HG02571 (cell line): ENCODE results near the gene INPP5F.
"Not testable (repeated sequence)": the region's sequence is repeated elsewhere in the genome, so short reads cannot be mapped to it uniquely, and the experiment has no call there.

ENCODE experiments used
- ATAC-seq: cut with Tn5 transposase; IDR thresholded peaks from one replicate; pipeline ENCODE4 v1.9.1; 2021; ENCODE audit warnings: mild to moderate bottlenecking, moderate library complexity; ENCODE audit not compliant: unreplicated experiment

The INPP5F gene

DNA sequence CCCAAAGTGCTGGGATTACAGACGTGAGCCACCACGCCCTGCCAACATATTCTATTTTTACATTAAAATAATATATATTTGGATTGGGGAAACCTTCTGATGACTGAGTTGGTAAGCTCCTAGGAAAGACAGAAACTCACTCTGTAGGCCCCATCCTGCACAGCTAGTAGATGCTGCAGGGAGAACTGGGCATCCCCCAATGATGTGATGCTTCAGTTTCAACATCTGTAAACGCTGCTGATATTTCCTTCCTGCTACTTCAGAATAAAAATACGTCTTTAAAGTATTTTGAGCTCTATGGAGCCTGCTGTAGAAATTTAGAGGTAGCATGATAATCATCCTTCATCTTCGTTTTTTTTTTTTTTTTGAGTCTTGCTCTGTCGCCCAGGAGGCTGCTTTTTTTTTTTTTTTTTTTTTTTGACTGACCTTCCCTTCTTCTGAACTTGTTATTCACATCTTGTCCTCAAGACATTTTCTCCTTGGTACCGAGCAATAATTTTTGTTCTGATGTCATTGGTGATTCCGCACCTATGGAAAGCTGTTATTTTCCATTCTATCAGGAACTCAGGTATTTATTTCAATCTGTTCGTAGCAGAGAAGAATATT lies 21.8 kb upstream of the INPP5F start:
- no peak for ATAC-seq

DNA sequence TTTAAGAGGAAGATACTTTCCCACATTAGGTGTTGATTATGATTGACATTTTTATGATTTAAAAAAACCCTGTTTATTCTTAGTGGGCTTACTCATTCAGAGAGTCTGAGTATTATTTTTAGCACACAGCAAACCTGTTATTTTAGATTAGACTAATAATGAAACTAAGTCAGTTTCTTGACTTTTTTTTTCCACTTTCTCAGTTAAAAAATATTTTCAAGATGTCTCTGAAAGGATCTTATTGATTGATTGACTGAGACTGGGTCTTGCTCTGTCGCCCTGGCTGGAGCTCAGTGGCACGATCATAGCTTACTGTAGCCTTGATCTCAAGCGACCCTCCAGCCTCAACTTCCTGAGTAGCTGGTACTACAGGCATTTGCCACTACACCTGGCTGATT lies 20.4 kb upstream of the INPP5F start:
- peak; percentile 48 for ATAC-seq

DNA sequence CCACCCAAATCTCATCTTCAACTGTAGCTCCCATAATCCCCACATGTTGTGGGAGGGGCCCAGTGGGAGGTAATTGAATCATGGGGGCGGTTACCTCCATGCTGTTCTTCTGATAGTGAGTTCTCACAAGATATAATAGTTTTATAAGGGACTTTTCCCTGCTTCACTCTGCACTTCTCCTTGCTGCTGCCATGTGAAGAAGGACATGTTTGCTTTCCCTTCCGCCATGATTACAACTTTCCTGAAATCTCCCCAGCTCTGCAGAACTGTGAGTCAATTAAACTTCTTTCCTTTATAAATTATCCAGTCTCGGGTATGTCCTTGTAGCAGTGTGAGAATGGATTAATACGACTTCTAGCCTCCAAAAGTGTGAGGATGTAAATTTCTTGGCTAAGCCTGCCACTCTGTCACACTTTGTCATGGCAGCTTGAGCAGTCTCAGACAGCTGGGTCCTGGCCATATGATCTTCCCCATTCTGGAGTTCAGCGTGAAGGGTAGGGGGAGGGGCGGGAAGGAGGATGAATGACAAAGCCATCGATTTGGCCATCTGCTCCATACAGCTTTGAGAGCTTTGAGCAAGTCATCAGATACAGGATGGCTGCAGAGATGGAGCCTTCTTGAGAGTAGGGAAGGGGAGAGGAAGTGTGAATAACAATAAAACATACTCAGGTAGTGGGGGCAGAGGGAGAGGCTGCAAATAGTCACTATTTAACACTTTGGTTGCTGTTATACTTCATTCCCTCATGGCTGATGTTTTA lies 19.1 kb upstream of the INPP5F start:
- ATAC-seq, result no peak

DNA sequence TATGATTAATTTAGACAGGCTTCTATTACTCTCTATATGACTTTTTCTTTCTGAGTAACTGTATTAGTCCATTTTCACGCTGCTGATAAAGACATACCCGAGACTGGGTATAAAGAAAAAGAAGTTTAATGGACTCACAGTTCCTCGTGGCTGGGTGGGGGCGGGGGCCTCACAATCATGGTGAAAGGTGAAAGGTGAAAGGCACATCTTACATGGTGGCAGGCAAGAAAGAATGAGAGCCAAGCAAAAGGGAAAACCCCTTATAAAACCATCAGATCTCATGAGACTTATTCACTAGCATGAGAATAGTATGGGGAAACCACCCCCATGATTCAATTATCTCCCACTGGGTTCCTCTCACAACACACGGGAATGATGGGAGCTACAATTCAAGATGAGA lies 18.5 kb upstream of the INPP5F start:
- ATAC-seq, result not testable (repeated sequence)

DNA sequence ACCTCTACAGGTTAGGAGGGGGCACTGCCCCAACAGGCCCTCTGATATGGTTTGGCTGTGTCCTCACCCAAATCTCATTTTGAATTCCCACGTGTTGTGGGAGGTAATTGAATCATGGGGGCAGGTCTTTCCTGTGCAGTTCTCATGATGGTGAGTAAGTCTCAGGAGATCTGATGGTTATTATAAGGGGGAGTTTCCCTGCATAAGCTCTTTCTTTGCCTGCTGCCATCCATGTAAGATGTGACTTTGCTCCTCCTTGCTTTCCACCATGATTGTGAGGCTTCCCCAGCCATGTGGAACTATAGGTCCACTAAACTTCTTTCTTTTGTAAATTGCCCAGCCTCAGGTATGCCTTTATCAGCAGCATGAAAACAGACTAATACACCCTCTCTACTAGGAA lies 14.9 kb upstream of the INPP5F start:
- ATAC-seq, result not testable (repeated sequence)

DNA sequence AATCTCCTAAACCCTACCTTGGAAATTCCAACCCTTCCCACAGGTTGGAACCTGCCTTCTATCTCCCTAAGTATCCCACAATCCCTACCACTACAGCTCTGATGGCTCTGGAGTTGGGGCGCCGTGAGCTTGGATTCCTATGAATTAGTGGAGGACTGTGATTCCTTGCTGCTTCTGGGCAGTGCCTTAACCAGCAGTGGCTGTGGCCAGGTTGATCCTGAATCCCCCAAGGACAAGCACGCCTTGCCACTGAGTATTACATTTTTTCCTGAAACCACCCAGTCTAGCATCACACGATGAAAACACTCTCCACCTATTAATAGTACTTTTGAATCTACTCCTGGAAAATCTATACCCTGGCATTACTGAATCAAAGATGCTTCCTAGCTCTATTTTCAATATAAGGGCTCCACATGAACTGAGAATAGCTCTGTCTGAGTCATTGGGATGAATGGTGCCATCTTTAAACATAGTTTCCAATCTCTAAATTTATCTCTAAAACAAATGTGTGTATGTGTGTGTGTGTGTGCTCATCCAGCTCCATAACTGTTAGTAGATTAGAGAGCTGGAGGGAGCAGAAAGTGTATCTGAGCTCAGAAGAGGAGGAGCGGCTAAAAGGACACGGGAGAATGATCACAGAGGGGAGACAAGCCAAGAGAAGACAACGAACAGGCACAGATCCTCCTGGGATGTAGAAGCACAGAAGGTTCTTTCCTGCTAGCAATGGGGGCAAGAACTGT lies 11.9 kb upstream of the INPP5F start:
- ATAC-seq, result no peak

DNA sequence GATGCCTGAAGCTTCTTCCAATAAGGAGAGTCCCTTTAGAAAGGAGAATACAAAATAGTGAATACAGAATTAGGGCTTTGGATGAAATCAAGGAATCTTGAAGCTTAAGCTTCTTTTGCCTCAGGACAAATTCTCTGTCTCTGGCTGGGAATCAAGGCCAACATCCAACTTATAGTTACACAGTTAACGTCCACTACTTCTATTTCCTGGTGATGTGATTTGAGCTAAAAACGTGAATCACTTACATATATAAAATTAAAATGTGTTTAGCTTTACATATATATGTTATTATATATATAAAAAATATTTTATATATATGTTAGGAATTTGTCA lies 11.4 kb upstream of the INPP5F start:
- no peak for ATAC-seq

DNA sequence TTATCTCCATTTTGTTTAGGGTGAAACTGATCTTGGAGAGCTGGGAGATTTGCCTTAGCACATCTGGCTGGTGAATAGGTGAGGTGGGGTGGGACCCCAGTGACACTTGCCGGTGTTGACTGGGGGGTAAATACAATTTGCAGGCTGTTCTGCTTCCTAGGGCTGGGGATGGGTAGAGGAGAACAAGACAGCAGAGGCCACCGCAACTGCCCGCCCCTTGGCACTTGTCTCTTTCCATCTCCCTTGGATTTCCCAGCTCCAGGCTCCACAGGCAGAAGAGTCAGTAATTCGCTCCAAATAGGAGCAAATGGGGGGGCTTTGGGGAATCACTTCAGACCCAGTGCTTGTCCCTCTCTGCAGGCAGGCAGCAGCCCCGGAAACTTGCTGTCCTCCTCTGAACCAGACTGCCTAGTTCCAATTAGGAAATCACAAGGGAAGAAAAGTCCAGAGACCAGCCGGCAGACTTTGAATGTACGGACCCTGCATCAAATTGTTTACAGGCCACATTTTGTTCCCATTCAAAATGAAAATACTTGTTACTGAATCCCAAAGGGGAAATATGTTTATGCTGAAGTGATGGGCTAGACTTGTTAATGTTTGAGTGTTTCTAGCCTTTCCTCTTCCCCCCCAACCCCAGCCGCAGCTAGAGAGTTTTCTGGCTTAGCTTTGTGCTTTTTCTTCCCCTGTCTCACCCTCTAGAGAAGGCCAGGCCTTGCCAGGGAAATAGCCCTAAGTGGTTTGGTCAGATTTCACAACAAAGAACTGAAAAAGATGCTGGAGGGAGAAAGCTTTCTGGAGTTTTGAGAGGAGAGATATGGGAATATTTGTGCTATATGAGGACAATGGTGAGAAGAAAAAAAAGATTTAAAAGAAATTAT lies 10.0 kb upstream of the INPP5F start:
- ATAC-seq, result no peak

DNA sequence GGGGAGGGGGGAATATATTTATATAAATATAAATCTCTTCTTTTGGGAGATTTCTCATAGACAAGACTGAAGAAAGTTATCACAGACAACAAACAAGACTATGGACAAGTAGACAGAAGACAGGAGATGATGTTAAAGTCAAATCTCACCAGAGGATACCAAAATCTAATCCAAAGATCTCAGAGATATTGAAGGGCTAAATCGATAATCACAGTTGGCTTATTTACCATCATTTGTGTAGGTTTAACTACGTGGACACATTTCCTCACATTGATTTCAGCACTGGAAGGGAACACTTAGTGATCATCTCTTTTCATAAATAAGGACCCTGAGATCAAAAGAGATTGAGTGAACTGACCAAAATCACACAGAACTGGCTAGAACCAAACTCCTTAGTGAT lies 2.7 kb upstream of the INPP5F start:
- ATAC-seq, result no peak

DNA sequence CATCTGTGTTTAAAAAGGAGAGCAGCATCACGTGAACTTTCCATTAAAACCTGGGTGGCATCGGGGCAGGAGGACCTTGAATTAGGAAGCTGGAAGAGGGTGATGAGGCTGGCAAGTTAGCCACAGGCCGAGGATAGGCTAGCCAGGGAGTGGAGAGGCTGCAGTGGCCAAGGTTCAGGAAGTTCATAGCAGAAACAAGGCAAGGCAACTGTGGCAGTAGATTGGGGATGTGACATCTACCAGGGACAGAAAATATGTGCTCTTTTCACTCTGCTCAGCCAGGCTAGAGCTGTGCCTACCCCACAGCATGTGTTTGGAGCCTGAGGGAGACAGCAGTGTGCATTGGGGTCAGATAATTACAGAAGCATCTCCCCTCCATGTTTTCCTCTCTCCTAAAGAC lies 2.2 kb upstream of the INPP5F start:
- no peak for ATAC-seq

DNA sequence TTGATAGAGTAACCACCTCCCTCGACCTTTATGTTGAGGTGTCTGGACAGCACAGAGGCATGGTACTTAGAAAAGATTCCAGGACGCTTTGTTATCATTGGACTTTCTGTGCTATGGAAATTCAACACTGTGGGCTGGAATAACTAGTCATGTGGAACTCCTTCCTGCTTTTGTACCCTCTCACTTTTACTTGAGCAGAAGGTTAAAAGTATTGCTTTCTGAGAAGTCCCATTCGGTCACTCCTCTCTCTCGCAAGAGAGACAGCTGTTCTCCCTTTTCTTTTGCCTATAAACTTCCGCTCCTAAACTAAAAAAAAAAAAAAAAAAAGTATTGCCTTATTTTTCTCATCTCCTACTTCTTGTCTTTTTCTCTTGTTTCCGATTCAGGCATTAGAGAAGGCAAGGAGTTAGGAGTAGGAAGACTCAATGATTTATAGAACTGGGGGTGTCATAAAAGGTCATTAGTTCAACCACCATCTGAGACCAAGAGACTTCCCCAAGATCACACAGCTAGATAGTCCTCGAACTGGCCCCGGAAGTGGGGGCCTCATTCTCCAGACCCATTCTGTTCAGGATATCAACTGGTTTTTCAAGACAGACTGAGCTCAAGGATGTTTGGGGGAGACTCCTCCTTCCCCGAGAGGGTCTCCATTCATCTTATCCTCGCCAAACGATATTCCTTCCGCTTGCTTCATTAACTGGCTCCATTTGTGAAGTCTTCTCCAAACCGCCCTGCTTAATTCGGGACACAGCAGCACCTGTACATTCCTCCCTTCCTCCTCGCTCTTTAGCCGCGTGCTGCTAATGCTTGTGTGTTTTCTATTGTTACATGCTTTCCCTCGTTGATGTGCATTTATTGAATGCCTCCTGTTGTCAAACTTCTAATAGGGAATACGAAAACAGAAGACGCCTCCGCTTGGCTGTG lies 995 bp upstream of the INPP5F start:
- ATAC-seq, result peak; percentile 7

DNA sequence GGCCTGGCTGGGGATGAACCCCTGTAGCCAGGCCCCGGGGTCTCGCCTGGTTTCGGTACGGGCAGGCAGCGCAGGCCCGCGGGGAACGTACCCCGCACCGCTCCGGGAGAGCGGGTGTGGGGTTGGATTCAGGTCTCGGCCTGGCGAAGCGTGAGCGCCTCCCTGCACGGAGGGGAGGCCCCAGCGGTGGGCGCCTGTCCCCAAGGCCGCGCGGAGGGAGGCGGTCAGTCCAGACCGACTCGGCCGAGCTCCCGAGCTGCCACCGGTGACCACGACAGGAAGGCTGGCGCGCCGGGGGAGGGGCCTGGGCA lies 378 bp upstream of the INPP5F start:
- ATAC-seq, result no peak

DNA sequence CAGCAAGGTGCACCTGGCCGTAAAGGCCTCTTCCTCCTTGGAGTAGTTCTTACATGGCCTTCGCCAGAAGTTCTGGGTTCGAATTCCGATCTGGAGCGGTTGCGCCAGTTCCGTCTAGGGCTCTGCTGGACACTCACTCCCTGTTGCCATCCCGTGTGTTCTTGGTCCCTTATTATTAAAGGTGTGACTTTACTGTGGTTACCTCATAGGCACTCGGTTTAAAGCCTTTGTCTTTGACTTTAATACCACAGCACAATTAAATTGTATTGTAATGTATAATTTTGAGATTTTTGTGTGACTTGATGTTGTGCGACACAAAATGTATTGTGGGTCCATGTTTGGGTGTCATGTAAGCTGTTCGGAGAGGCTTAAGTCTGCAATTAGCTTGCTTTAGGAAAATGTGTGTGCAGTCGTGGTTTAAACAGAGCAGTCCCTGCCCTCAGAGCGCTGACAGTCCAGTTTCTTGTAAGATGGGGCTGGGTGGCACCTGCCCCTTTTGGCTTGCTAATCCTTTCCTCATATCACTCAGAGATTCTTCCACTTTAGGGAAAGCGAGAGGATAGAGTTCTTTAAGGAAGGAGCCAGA lies 919 bp downstream of the INPP5F start:
- no peak for ATAC-seq

DNA sequence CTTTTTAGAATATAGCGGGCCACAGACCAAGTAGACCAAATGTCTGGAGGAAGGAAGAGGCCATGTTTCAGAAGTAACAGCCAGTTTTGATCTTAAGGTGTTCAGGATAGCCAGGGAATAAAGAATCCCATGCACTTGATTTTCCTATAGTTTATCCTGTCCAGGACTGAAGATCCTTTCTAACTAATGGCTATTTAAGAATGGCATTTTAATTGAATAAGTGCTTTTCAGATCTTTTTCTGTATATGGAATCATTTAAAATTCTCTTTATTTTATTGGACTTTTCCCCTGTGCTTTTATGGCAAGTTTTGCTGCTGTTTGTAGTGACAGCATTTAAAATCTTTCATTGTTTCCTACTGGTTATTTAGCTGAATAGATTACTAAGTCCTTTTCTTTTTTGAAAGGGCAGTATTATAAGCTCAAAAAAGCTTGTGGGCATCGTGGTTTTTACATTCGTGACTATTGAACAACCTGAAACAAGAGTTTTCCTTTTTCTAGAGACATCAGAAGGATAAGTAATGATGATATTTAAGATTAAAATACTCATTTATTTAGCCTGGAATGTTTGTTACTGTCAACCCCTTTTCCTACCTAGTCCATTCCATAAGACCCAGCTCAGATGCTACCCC lies 2.4 kb downstream of the INPP5F start:
- ATAC-seq, result no peak

DNA sequence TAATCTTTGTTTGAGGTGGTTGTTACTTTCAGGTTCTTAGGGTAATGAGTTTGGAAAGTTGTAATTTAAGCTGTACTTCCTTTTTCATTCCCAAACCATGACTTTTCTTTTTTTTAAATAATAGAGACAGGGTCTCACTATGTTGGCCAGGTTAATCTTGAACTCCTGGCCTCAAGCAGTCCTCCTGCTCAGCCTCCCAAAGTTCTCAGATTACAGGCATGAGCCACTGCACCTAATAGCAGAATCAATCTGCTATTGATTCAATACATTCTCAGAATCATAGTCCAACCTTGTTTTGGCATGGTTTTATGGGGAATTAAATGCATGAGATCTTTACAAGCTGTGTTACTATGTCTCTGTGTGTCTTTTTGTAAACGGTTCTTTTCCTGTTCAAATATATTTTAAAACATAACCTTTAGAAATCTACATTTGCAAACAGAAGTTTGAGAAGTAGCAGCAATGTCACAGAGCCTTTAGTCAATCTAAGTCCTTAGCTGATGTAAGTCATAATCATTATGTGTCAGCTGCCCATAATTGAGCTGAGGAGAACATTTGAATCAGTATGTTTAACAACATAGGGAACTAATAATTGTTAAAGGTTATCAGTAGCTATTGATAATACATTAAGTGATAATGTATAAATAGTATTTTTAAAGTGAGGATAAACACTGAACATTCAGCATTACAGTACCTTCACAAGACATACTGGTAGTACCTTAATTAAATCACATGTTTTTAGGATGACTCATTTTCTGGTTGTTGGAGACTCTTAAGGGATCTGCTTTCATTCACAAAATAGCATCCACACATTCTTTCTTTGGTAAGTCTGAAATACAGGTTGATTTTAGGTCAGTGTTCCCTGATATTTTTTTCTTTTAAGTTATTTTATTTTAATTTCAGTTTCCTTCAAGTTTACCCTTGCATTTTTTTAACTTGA lies 8.8 kb downstream of the INPP5F start:
- no peak for ATAC-seq

DNA sequence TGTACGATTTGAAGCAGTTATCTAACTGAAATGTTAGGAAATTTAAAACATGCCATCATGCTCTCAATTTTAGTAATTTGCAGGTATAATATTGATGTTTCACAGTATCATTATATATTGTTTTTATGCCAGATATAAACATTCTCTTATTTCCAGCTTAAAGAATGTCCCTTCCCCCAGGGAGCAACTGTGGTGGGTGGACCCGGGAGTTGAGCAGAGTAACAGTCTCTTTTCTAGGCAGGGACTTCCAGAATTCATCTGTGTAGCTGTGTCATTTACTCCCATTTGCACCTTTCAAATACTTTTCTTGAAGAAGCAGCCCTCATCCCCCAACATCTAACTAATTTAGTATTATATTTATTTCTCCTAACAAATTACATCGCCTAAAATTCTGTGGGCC lies 9.6 kb downstream of the INPP5F start:
- ATAC-seq, result no peak

DNA sequence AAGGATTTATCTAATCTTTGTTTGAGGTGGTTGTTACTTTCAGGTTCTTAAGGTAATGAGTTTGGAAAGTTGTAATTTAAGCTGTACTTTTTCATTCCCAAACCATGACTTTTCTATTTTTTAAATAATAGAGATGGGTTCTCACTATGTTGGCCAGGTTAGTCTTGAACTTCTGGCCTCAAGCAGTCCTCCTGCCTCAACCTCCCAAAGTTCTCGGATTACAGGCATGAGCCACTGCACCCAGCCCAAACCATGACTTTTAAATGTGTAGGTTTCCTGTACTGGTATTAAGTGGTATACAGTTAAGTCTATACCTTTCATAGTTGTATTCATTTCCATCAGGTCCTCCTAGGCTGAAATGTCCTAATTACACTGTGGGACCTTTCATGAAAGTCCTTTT lies 10.4 kb downstream of the INPP5F start:
- no peak for ATAC-seq

DNA sequence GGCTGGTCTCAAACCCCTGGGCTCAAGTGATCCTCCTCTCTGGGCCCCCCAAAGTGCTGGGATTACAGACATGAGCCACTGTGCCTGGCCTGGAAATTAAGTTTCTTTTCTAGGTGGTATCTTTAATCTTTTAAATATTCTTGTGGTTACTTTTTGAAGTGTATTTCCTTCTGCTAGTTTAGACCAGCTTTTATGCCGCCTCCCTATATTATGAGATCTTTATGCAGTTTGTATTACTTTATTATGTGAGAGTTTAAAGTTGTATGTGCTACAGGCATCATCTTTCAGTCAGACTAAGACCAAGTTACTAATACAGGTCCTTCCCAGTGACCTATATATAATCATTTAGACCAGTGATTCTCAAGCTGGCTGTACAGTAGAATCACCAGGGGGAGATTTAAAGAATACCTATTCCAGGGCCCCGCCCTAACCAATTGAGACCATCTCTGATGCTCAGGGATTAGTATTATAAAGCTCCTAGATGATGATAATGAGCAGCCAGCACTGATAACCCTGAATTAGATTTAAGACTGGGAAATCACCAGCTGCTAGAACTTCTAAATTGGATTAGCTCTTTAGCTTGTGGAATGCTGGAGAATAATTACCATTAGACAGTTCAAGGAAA lies 11.3 kb downstream of the INPP5F start:
- no peak for ATAC-seq
